CD14-positive monocyte (primary cell): Measurements from ENCODE around the gene GNPNAT1. TPM values are rescaled to one million over a fixed set of nuclear protein-coding genes. Genes with fewer than 3 reads are reported as not detected.

Experiments used
- DNase-seq, 3 donors: peaks; one replicate each; pipeline ENCODE4 v3.0.0-alpha.2; 2011 to 2022
- H2AFZ ChIP-seq: 2 replicates; pipeline ENCODE4 v1.6.0; 2012; ENCODE audit warnings: mild to moderate bottlenecking, low read depth, low read length, inconsistent platforms; ENCODE audit not compliant: insufficient read depth, poor library complexity, severe bottlenecking
- H3K27ac ChIP-seq, 2 donors: 1 replicate in 1 of 2; 2 replicates in 1 of 2; pipeline ENCODE4 v1.5.1; 2012 to 2013; ENCODE audit warnings: low read length in 2 of 2, control low read depth in 1 of 2, inconsistent platforms in 1 of 2, low read depth in 1 of 2, mild to moderate bottlenecking in 1 of 2
- H3K27me3 ChIP-seq, 2 donors: one replicate each; pipeline versions ENCODE4 v1.6.0 to v1.6.1; 2011 to 2013; ENCODE audit warnings: low read length in 2 of 2; ENCODE audit not compliant: control insufficient read depth in 2 of 2, insufficient read depth in 2 of 2
- H3K36me3 ChIP-seq, 2 donors: replicated peaks in 1 of 2; 1 replicate in 1 of 2; 2 replicates in 1 of 2; pipeline versions ENCODE4 v1.5.1 to v1.6.1; 2012 to 2013; ENCODE audit warnings: low read length in 2 of 2, control low read depth in 1 of 2, inconsistent platforms in 1 of 2, mild to moderate bottlenecking in 1 of 2; ENCODE audit not compliant: insufficient read depth in 2 of 2, control insufficient read depth in 1 of 2
- H3K4me1 ChIP-seq, 2 donors: 1 replicate in 1 of 2; 2 replicates in 1 of 2; pipeline versions ENCODE4 v1.5.1 to v1.6.1; 2012 to 2013; ENCODE audit warnings: low read length in 2 of 2, control low read depth in 1 of 2, inconsistent platforms in 1 of 2, mild to moderate bottlenecking in 1 of 2, moderate library complexity in 1 of 2; ENCODE audit not compliant: insufficient read depth in 2 of 2, control insufficient read depth in 1 of 2
- H3K4me2 ChIP-seq: replicated peaks from 2 replicates; pipeline ENCODE3; 2012; ENCODE audit warnings: low read length, moderate library complexity, mild to moderate bottlenecking; ENCODE audit not compliant: poor library complexity, severe bottlenecking; ENCODE audit errors: extremely low read depth
- H3K4me3 ChIP-seq, 3 experiments: fragments of 200-600 bp in 1 of 3; sonication (generic) in 1 of 3; replicated peaks in 1 of 3; 1 replicate in 2 of 3; 2 replicates in 1 of 3; pipeline ENCODE4 v1.5.1; 2011 to 2013; ENCODE audit warnings: low read length in 3 of 3, mild to moderate bottlenecking in 3 of 3, control low read depth in 2 of 3, low read depth in 2 of 3, inconsistent platforms in 1 of 3, moderate library complexity in 1 of 3
- H3K79me2 ChIP-seq: 2 replicates; pipeline ENCODE4 v1.6.0; 2012; ENCODE audit warnings: mild to moderate bottlenecking, control low read depth, inconsistent platforms, low read length, moderate library complexity; ENCODE audit not compliant: insufficient read depth
- H3K9ac ChIP-seq: 2 replicates; pipeline ENCODE4 v1.6.0; 2017; ENCODE audit warnings: low read length, mild to moderate bottlenecking; ENCODE audit not compliant: insufficient read depth, poor library complexity, severe bottlenecking
- H3K9me3 ChIP-seq, 2 donors: replicated peaks in 1 of 2; 1 replicate in 1 of 2; 2 replicates in 1 of 2; pipeline versions ENCODE4 v1.5.1 to v1.6.1; 2012 to 2013; ENCODE audit warnings: low read length in 2 of 2, control low read depth in 1 of 2; ENCODE audit not compliant: control insufficient read depth in 1 of 2, insufficient read depth in 1 of 2
- H4K20me1 ChIP-seq: 2 replicates; pipeline ENCODE4 v1.6.0; 2012; ENCODE audit warnings: mild to moderate bottlenecking, low read length, control low read depth, moderate library complexity; ENCODE audit not compliant: insufficient read depth
- H3K27ac Mint-ChIP-seq, 7 donors: one replicate each; pipeline ENCODE4 v1.8.0; 2020; ENCODE audit warnings: mild to moderate bottlenecking in 7 of 7, mixed read lengths in 7 of 7, moderate library complexity in 6 of 7, inconsistent platforms in 2 of 7
- H3K27me3 Mint-ChIP-seq, 3 donors: one replicate each; pipeline ENCODE4 v1.8.0; 2021 to 2022; ENCODE audit warnings: low read depth in 3 of 3, mild to moderate bottlenecking in 3 of 3, mixed read lengths in 3 of 3, moderate library complexity in 3 of 3, inconsistent platforms in 1 of 3
- H3K36me3 Mint-ChIP-seq, 2 donors: one replicate each; pipeline ENCODE4 v1.8.0; 2020; ENCODE audit warnings: mixed read lengths in 2 of 2, inconsistent platforms in 1 of 2, mild to moderate bottlenecking in 1 of 2
- H3K4me1 Mint-ChIP-seq: one replicate; pipeline ENCODE4 v1.8.0; 2020; ENCODE audit warnings: mild to moderate bottlenecking, mixed read lengths
- H3K4me3 Mint-ChIP-seq, 2 donors: one replicate each; pipeline ENCODE4 v1.8.0; 2020; ENCODE audit warnings: mild to moderate bottlenecking in 2 of 2, mixed read lengths in 2 of 2, moderate library complexity in 1 of 2
- H3K9me3 Mint-ChIP-seq, 7 donors: one replicate each; pipeline ENCODE4 v1.8.0; 2020 to 2022; ENCODE audit warnings: mixed read lengths in 7 of 7, mild to moderate bottlenecking in 6 of 7, moderate library complexity in 6 of 7, inconsistent platforms in 2 of 7
- CTCF ChIP-seq: fragments of 200-600 bp; IDR thresholded peaks from one replicate; pipeline ENCODE4 v1.8.0; 2022; ENCODE audit warnings: antibody characterized with exemption, mild to moderate bottlenecking
- WGBS: methylation state at CpG from one replicate; pipeline ENCODE4 v1.1.5; 2013; ENCODE audit warnings: missing lambda C conversion rate; ENCODE audit not compliant: insufficient coverage; 5-methylcytosine and 5-hydroxymethylcytosine counted together
- intact Hi-C, 2 donors: fragments of 100-400 bp; cut with micrococcal nuclease; formaldehyde crosslinking; loops; one replicate each; pipeline versions ENCODE4 v1.15.0 to v1.15.1; 2023
- polyA plus RNA-seq, 3 donors: library from polyadenylated mRNA; depleted of rRNA in 1 of 3; unstranded in 2 of 3; stranded (reverse) in 1 of 3; fragments of 300-500 nt in 2 of 3; fragments of >200 nt in 1 of 3; fragmentation: Illumina TruSeq in 2 of 3; gene quantifications; 1 replicate in 2 of 3; 2 replicates in 1 of 3; pipeline ENCODE4 v1.2.3, GENCODE V29; 2012 to 2021

The GNPNAT1 gene
- polyA plus RNA-seq, 3 donors, result 1.1 to 3.1 (median 1.9) TPM

- H2AFZ ChIP-seq, result no peak overlapping the region
- H4K20me1 ChIP-seq, result no peaks in the 10 kb centered on the region
- H3K9me3 ChIP-seq, result no peaks in the 10 kb centered on the region
- no peak overlapping the region for H3K4me2 ChIP-seq
- H3K9ac ChIP-seq, result no peak overlapping the region
- H3K36me3 Mint-ChIP-seq, result no peaks in the 10 kb centered on the region
- H3K9me3 Mint-ChIP-seq, result peaks cover 0 to 7% (median 4%) of the 10 kb centered on the region in 7 donors
- no peak overlapping the region for H3K27ac ChIP-seq
- no peaks in the 10 kb centered on the region for H3K4me1 Mint-ChIP-seq
- H3K4me1 ChIP-seq, result no peaks in the 10 kb centered on the region
- H3K4me3 ChIP-seq, result no peak overlapping the region
- H3K36me3 ChIP-seq, result no peaks in the 10 kb centered on the region
- H3K4me3 Mint-ChIP-seq, result no peak overlapping the region
- WGBS, result 100% methylated on average over 11 of the region's 12 CpGs
- intact Hi-C loops, result no loop called here
- DNase-seq, result no peak
- no peak for TF ChIP-seq CTCF
- H3K27me3 ChIP-seq, result no peaks in the 10 kb centered on the region
- H3K27me3 Mint-ChIP-seq, result peaks cover 2 to 3% (median 3%) of the 10 kb centered on the region in 3 donors
- no peaks in the 10 kb centered on the region for H3K79me2 ChIP-seq
- peak overlapping the region in 1 of 7 donors; percentile 33 for H3K27ac Mint-ChIP-seq
Observed at GRCh38 chr14:52835122-52835903, 43.9 kb upstream of the GNPNAT1 start.

GRCh38 chr14:52834440-52834842 is 43.0 kb upstream of the GNPNAT1 start:
- H3K27ac ChIP-seq, result no peak overlapping the region
- Mint-ChIP-seq H3K36me3 (no peaks in the 10 kb centered on the region), H3K27me3 (peaks cover 2 to 5% (median 4%) of the 10 kb centered on the region in 3 donors), H3K9me3 (peaks cover 0 to 7% (median 4%) of the 10 kb centered on the region in 7 donors), H3K4me3 (no peak overlapping the region), H3K4me1 (no peaks in the 10 kb centered on the region), H3K27ac (no peak overlapping the region)
- no peak overlapping the region for H3K4me2 ChIP-seq
- H3K79me2 ChIP-seq, result no peaks in the 10 kb centered on the region
- no peaks in the 10 kb centered on the region for H3K36me3 ChIP-seq
- TF ChIP-seq CTCF, result no peak
- no CpG with 5 or more reads among the region's 1 CpG for WGBS
- H3K4me3 ChIP-seq, result no peak overlapping the region
- no peak overlapping the region for H3K9ac ChIP-seq
- DNase-seq, result no peak
- no peaks in the 10 kb centered on the region for H3K4me1 ChIP-seq
- intact Hi-C loops, result no loop called here
- H2AFZ ChIP-seq, result no peak overlapping the region
- H3K9me3 ChIP-seq, result no peaks in the 10 kb centered on the region
- H3K27me3 ChIP-seq, result no peaks in the 10 kb centered on the region
- no peaks in the 10 kb centered on the region for H4K20me1 ChIP-seq
